GM23338 (cell line): ENCODE results near the gene MYH10. TPM values are rescaled to one million over a fixed set of nuclear protein-coding genes. Genes with fewer than 3 reads are reported as not detected.

Experiments
- ATAC-seq: fragments of 200-7000 bp; cut with Tn5 transposase; 3 replicates; pipeline ENCODE4 v1.9.1; 2020
- DNase-seq: peaks from one replicate; pipeline ENCODE4 v3.0.0-alpha.2; 2015; ENCODE audit warnings: low spot score
- H2AFZ ChIP-seq: fragments of 200-600 bp; sonication (generic); 2 replicates; pipeline ENCODE4 v1.8.0; 2016; ENCODE audit warnings: antibody characterized with exemption, mild to moderate bottlenecking, moderate library complexity
- H3F3A ChIP-seq: fragments of 200-600 bp; sonication (generic); replicated peaks from 2 replicates; pipeline ENCODE4 v1.8.0; 2017; ENCODE audit warnings: antibody characterized with exemption, mixed run types, low read depth
- H3K27ac ChIP-seq: fragments of 200-600 bp; sonication (generic); 2 replicates; pipeline ENCODE4 v1.6.1; 2016; ENCODE audit warnings: low read depth
- H3K27me3 ChIP-seq: fragments of 200-600 bp; sonication (generic); 2 replicates; pipeline ENCODE4 v1.8.0; 2016; ENCODE audit warnings: mild to moderate bottlenecking, mixed run types, moderate library complexity; ENCODE audit not compliant: insufficient read depth
- H3K36me3 ChIP-seq: fragments of 200-600 bp; sonication (generic); 2 replicates; pipeline ENCODE4 v1.8.0; 2016; ENCODE audit warnings: mild to moderate bottlenecking; ENCODE audit not compliant: insufficient read depth
- H3K4me1 ChIP-seq: fragments of 200-600 bp; sonication (generic); 2 replicates; pipeline ENCODE4 v1.8.0; 2016; ENCODE audit warnings: mild to moderate bottlenecking, moderate library complexity; ENCODE audit not compliant: insufficient read depth
- H3K4me2 ChIP-seq: fragments of 200-600 bp; sonication (generic); 2 replicates; pipeline ENCODE4 v1.7.1; 2017; ENCODE audit warnings: mixed run types
- H3K4me3 ChIP-seq: fragments of 200-600 bp; sonication (generic); 2 replicates; pipeline ENCODE4 v1.6.1; 2016; ENCODE audit warnings: mixed run types
- H3K79me2 ChIP-seq: fragments of 200-600 bp; sonication (generic); replicated peaks from 2 replicates; pipeline ENCODE4 v1.8.0; 2017; ENCODE audit warnings: mild to moderate bottlenecking; ENCODE audit not compliant: insufficient read depth
- H3K9me2 ChIP-seq: fragments of 200-600 bp; sonication (generic); 2 replicates; pipeline ENCODE4 v1.8.0; 2017; ENCODE audit not compliant: insufficient read depth
- H4K20me1 ChIP-seq: fragments of 200-600 bp; sonication (generic); replicated peaks from 2 replicates; pipeline ENCODE4 v1.8.0; 2017; ENCODE audit warnings: mild to moderate bottlenecking; ENCODE audit not compliant: insufficient read depth
- H3K27ac Mint-ChIP-seq: 2 replicates; pipeline ENCODE4 v1.8.0; 2020; ENCODE audit warnings: inconsistent platforms, mild to moderate bottlenecking, moderate library complexity, mixed read lengths
- H3K27me3 Mint-ChIP-seq: 3 replicates; pipeline ENCODE4 v1.8.0; 2022; ENCODE audit warnings: low read depth, mild to moderate bottlenecking, moderate library complexity, mixed read lengths, inconsistent platforms; ENCODE audit not compliant: insufficient read depth, poor library complexity
- H3K36me3 Mint-ChIP-seq: 3 replicates; pipeline ENCODE4 v1.8.0; 2021; ENCODE audit warnings: low read depth, mild to moderate bottlenecking, inconsistent platforms, moderate library complexity, mixed read lengths
- H3K4me1 Mint-ChIP-seq: 3 replicates; pipeline ENCODE4 v1.8.0; 2020; ENCODE audit warnings: mild to moderate bottlenecking, inconsistent platforms, mixed read lengths
- H3K4me3 Mint-ChIP-seq: 3 replicates; pipeline ENCODE4 v1.8.0; 2021; ENCODE audit warnings: moderate library complexity, mild to moderate bottlenecking, inconsistent platforms, mixed read lengths
- H3K9me3 Mint-ChIP-seq: 3 replicates; pipeline ENCODE4 v1.8.0; 2020; ENCODE audit warnings: moderate library complexity, mild to moderate bottlenecking, inconsistent platforms, mixed read lengths
- CREB1 ChIP-seq: fragments of 250-450 bp; sonication (Bioruptor Pico); IDR thresholded peaks from 2 replicates; pipeline ENCODE4 v1.5.0; 2020; ENCODE audit warnings: low read depth, mild to moderate bottlenecking, moderate library complexity
- NANOG ChIP-seq: IDR thresholded peaks from 2 replicates; pipeline ENCODE4 v1.6.1; 2016; ENCODE audit warnings: antibody characterized with exemption, borderline replicate concordance
- STAT1 ChIP-seq: IDR thresholded peaks from one replicate; pipeline ENCODE4 v1.6.1; 2016; ENCODE audit warnings: antibody characterized with exemption; ENCODE audit not compliant: unreplicated experiment
- polyA plus RNA-seq: library from polyadenylated mRNA; unstranded; fragments of >200 nt; fragmentation: Nextera tagmentation; extraction: Ambion mirVana; gene quantifications from 2 replicates; pipeline ENCODE4 v1.2.1, GENCODE V29; 2016
- total RNA-seq: library from RNA; depleted of rRNA; stranded (reverse); fragments of >200 nt; shearing (Covaris generic); gene quantifications from 2 replicates; pipeline ENCODE4 v1.2.3, GENCODE V29; 2014
- TF ChIP-seq, protein P1 (sequence below): IDR thresholded peaks from one replicate; pipeline ENCODE4 v1.6.1; 2018; ENCODE audit warnings: antibody characterized with exemption; ENCODE audit not compliant: unreplicated experiment
- TF ChIP-seq, protein P2 (sequence below), 2 experiments: fragments of 200-600 bp in 1 of 2; sonication (generic) in 1 of 2; conservative IDR thresholded peaks; 2 replicates each; pipeline versions ENCODE4 v1.5.1 to v1.6.1; 2016 to 2017; ENCODE audit warnings: antibody characterized with exemption in 2 of 2, low read depth in 2 of 2, mild to moderate bottlenecking in 2 of 2, moderate library complexity in 1 of 2

MYH10 gene
- total and polyA plus RNA-seq, 2 experiments from 2014 or later = 89.5 to 230 TPM

DNA sequence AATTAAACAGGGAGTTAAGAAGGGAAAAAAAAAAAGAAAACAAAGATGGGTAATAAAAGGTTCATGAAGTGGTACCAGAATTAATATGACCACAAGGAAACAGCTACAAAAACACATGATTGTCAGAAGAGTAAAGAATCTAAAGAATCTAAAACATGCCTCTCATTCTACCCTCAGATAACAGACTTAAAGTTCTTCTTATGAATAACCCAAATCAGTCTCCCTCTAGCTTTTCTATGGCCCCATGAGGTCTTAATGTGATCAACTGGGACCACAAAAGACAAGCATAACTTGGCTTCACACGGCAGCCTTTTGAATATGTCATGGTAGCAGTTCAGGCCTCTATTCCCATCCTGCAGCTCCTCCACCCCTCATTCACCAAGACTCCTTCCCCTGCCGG is 6.9 kb downstream of the MYH10 start:
- Mint-ChIP-seq H3K4me3 (no peak overlapping the region; the same call in 2 of the 3 replicates), H3K27ac (no peak overlapping the region)

DNA sequence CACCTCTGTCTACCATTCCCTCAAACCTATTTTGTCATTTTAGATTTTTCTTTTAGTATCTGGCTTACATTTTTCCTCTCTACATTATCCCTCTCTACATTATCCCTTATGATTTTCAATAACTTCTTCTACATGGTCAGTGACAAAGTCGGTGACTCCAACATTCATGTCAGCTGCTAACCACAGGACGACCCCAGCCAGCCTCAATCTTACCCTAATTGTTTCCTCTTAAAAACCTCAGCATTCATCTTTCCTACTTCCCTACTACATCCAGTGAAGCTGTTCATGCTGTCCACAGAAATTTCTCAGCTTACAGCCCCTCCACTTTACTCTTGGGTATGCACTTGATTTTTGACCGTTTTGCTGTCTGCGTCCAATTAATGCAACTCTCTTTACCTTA is 8.3 kb downstream of the MYH10 start:
- no peaks in the 10 kb centered on the region for H3K9me2 ChIP-seq
- peaks cover 11% of the 10 kb centered on the region for H3K4me1 ChIP-seq
- TF ChIP-seq STAT1 (no peak), CREB1 (CRISPR knock-in tag) (no peak)
- TF ChIP-seq, protein P1, sequence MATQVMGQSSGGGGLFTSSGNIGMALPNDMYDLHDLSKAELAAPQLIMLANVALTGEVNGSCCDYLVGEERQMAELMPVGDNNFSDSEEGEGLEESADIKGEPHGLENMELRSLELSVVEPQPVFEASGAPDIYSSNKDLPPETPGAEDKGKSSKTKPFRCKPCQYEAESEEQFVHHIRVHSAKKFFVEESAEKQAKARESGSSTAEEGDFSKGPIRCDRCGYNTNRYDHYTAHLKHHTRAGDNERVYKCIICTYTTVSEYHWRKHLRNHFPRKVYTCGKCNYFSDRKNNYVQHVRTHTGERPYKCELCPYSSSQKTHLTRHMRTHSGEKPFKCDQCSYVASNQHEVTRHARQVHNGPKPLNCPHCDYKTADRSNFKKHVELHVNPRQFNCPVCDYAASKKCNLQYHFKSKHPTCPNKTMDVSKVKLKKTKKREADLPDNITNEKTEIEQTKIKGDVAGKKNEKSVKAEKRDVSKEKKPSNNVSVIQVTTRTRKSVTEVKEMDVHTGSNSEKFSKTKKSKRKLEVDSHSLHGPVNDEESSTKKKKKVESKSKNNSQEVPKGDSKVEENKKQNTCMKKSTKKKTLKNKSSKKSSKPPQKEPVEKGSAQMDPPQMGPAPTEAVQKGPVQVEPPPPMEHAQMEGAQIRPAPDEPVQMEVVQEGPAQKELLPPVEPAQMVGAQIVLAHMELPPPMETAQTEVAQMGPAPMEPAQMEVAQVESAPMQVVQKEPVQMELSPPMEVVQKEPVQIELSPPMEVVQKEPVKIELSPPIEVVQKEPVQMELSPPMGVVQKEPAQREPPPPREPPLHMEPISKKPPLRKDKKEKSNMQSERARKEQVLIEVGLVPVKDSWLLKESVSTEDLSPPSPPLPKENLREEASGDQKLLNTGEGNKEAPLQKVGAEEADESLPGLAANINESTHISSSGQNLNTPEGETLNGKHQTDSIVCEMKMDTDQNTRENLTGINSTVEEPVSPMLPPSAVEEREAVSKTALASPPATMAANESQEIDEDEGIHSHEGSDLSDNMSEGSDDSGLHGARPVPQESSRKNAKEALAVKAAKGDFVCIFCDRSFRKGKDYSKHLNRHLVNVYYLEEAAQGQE = no peak
- H3K4me3 ChIP-seq = no peak overlapping the region
- H3K27me3 ChIP-seq = no peaks in the 10 kb centered on the region
- Mint-ChIP-seq H3K9me3 (no peaks in the 10 kb centered on the region), H3K27me3 (peaks cover 1% of the 10 kb centered on the region), H3K4me1 (peaks cover 27% of the 10 kb centered on the region), H3K36me3 (peaks cover 48% of the 10 kb centered on the region), H3K4me3 (no peak overlapping the region), H3K27ac (no peak overlapping the region; the same call in 1 of the 2 replicates)
- H3K79me2 ChIP-seq = peaks cover 100% of the 10 kb centered on the region
- no peak overlapping the region for H2AFZ ChIP-seq
- no peak for DNase-seq
- H3F3A ChIP-seq = no peaks in the 10 kb centered on the region
- H4K20me1 ChIP-seq = peaks cover 84% of the 10 kb centered on the region
- H3K36me3 ChIP-seq = peaks cover 17% of the 10 kb centered on the region; the same call in 1 of the 2 replicates
- H3K27ac ChIP-seq = no peak overlapping the region
- ATAC-seq = no peak
- H3K4me2 ChIP-seq = no peak overlapping the region

More for the DNA sequence above, 6.9 kb downstream of the MYH10 start:
- peaks cover 25% of the 10 kb centered on the region for H3K4me1 ChIP-seq
- Mint-ChIP-seq H3K36me3 (peaks cover 41% of the 10 kb centered on the region), H3K27me3 (peaks cover 1% of the 10 kb centered on the region), H3K9me3 (no peaks in the 10 kb centered on the region), H3K4me1 (peaks cover 40% of the 10 kb centered on the region)
- peaks cover 17% of the 10 kb centered on the region; the same call in 1 of the 2 replicates for H3K36me3 ChIP-seq
- no peaks in the 10 kb centered on the region for H3K9me2 ChIP-seq
- no peak overlapping the region for H3K4me3 ChIP-seq
- H3K79me2 ChIP-seq = peaks cover 100% of the 10 kb centered on the region
- no peaks in the 10 kb centered on the region for H3K27me3 ChIP-seq
- no peak for ATAC-seq
- no peak overlapping the region for H3K27ac ChIP-seq
- H3K4me2 ChIP-seq = peak overlapping the region; percentile 28; the same call in 1 of the 2 replicates
- TF ChIP-seq, protein P2, sequence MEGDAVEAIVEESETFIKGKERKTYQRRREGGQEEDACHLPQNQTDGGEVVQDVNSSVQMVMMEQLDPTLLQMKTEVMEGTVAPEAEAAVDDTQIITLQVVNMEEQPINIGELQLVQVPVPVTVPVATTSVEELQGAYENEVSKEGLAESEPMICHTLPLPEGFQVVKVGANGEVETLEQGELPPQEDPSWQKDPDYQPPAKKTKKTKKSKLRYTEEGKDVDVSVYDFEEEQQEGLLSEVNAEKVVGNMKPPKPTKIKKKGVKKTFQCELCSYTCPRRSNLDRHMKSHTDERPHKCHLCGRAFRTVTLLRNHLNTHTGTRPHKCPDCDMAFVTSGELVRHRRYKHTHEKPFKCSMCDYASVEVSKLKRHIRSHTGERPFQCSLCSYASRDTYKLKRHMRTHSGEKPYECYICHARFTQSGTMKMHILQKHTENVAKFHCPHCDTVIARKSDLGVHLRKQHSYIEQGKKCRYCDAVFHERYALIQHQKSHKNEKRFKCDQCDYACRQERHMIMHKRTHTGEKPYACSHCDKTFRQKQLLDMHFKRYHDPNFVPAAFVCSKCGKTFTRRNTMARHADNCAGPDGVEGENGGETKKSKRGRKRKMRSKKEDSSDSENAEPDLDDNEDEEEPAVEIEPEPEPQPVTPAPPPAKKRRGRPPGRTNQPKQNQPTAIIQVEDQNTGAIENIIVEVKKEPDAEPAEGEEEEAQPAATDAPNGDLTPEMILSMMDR (conservative IDR thresholded peaks at IDR 0.05; ENCODE audit: low read depth in 2 of 2) = no peak
- no peak for TF ChIP-seq STAT1
- no peak for TF ChIP-seq NANOG
- peaks cover 92% of the 10 kb centered on the region for H4K20me1 ChIP-seq
- no peak for DNase-seq
- H3F3A ChIP-seq = no peaks in the 10 kb centered on the region
- no peak overlapping the region for H2AFZ ChIP-seq
